Colon (tissue), 2 donors: Measurements from ENCODE around the gene KLHL6.
"Not testable (repeated sequence)": the region's sequence is repeated elsewhere in the genome, so short reads cannot be mapped to it uniquely, and the experiment has no call there.

ENCODE experiments used
- FAIRE-seq: peaks from 2 replicates; lab custom pipeline; 2012; peaks lifted over from hg19 to GRCh38; lab: Jason Lieb, UNC
- donor health status: control.
- donor health status: control.

Gene KLHL6

DNA sequence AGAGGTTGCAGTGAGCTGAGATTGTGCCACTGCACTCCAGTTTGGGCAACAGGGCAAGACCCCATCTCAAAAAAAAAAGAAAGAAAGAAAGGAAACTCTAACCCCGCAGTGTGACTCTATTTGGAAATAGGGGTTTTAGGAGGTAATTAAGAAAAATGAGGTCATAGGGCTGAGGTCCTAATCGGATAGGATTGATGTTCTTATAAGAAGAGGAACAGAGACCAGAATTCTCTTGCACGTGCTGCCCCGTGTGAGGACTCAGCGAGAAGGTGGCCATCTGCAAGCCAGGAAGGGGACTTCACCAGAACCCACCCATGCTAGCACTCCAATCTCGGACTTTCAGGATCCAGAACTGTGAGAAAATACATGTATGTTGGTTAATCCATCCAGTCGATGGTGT, 25.8 kb downstream of the KLHL6 start:
- no peak for FAIRE-seq

DNA sequence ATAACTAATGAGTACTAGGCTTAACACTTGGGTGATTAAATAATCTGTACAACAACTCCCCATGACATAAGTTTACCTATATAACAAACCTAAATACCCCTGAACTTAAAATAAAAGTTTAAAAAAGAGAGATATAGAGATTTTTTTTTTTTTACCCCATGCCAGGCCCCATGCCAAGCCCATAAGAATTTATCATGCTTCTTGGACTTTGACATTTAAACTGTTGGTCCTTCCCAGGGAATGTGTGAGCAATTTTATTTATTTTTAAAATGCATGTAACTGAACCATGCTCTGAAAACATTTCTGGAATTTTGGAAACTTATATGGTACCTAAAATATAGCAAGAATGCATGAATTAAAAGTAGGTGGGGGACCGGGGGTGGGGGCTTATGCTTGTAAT, 26.3 kb downstream of the KLHL6 start:
- no peak for FAIRE-seq

DNA sequence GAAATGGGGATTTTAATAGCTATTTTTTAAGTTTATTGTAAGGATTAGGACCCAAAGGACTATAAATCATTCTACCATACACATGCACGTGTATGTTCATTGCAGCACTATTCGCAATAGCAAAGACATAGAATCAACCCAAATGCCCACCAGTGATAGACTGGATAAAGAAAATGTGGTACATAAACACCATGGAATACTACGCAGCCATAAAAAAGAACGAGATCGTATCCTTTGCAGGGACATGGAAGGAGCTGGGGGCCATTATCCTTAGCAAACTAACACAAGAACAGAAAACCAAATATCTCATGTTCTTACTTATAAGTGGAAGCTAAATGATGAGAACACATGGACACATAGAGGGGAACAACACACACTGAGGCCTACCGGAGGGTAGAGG, 26.7 kb downstream of the KLHL6 start:
- not testable (repeated sequence) for FAIRE-seq

DNA sequence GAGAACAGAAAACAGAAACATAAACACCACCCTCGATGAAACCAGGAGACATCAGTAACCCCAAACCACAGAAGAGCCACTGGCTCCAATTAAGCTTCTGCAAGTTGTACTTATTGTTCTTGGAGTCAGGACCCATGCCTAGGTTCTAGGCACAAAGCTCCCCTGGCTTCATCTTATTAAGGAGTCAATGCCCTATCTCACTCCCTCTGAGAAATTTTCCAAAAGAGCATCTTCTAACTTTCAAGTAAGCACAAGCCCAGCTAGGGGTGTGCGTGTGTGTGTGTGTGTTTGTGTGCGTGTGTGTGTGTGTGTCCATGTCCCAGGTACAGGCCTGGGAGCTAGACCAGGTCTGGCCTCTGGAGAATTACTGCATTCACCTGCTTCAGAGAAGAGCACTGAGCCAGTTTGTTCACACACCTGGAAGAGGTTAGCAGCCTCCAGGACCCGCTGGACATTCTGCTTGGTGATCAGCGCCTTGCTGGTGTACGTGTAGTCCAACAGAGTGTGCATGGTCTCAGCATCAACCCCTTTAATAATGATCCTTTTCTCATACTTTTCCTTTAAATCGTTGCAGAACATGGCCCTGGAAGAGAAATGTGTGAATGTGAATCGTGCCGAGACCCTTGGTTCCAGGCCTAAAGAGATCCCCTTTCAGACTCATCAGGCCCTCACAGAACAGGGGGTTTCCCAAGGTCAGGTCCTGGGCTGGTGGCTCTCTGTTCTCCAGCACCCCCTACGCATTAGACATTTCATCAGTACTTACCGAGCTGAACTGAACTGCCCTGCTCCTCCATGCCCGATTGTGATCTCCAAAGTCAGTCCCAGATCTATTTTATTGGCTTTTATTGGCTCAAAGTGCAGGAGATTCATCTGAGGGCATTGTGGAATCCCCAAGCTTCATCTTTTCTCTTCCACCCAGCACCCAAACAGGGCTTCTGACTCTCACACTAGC, 27.8 kb downstream of the KLHL6 start:
- FAIRE-seq, result no peak

GRCh38 chr3:183526838-183527427, 28.6 kb downstream of the KLHL6 start:
- FAIRE-seq, result no peak

- FAIRE-seq, result no peak
Measured at GRCh38 chr3:183524476-183524875, 31.0 kb downstream of the KLHL6 start.

DNA sequence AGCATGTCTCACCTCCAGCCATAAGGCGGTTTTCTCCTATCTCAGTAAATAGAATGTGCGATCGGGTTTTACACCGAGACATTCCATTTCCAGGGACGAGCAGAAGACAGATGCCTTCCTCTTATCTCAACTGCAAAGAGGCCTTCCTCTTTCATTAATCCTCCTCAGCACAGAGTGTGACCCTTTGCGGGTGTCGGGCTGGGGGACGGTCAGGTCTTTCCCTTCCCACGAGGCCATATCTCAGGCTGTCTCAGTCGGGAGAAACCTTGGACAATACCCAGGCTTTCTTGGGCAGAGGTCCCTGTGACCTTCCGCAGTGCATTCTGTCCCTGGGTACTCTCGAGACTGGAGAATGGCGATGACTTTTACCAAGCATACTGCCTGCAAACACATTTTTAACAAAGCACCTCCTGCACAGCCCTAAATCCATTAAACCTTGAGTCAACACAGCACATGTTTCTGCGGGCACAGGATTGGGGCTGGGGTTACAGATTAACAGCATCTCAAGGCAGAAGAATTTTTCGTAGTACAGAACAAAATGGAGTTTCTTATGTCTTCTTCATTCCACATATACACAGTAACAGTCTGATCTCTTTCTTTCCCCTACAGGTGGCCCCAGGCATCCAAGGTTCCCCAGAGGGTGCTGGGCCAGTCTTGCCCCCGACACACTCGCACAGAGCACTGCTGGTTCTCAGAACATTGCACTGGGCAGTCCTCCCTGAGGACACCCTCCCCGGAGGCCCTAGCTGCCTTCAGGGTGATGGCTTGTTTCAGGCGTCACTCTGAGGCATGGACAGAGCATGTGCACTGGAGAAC, 34.6 kb downstream of the KLHL6 start:
- FAIRE-seq, result not testable (repeated sequence)

GRCh38 chr3:183520295-183520694, 35.2 kb downstream of the KLHL6 start:
- not testable (repeated sequence) for FAIRE-seq

- no peak for FAIRE-seq
Measured at GRCh38 chr3:183519891-183520290, 35.6 kb downstream of the KLHL6 start.

DNA sequence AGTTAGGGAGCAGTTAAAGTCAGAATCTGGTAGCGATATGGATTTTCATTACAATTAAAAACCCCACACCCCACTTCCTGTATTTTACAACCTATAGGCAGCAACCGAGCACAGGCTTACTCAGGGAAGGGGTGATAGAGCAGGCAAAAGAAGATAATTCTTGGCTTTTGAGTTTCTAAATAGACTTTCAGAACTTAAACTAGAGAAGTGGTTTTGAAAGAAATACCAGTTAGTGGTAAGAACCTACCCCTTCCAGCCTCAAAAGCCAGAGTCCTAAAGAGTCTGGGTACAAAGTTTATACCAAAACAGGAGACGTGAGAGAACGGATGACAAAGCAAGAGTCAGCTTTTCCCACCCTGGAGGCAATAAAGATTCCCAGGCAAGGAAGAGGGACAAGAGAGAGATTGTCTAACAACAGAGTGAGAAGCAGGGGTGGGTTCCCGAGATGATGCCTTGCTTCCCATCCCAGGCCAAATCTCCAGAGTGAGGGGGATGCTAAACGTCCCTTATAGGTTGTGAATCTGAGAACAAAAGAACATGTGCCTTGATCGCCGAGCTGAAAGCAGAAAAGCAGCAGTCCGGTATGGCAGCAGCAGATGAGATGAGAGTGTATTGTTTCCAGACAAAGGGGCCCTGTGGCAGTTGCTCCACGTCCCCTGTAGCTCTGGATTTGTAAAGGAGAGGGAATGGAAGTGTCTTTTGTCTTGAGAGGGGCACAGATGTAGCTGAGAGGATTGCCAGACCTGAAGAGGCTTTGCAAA, 36.8 kb downstream of the KLHL6 start:
- no peak for FAIRE-seq

DNA sequence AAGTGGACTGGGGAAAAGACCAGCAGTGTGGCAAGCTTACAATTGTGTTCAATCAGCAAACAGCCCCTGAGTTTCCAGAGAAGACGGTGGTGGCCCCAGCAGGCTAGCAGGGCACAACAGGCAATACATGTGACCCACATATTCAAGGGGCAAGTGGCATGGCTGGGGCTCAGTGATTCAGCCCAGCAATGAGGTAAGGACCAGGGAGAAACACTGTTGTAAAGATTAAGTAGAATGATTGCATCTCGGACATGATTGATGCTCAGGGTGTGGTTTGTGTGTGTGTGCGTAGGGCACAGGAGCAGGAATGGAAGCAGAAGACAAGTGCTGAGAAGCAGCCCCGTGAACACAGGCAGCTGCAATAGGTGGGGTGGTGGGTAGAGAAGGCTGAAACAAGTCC, 37.9 kb downstream of the KLHL6 start:
- no peak for FAIRE-seq

DNA sequence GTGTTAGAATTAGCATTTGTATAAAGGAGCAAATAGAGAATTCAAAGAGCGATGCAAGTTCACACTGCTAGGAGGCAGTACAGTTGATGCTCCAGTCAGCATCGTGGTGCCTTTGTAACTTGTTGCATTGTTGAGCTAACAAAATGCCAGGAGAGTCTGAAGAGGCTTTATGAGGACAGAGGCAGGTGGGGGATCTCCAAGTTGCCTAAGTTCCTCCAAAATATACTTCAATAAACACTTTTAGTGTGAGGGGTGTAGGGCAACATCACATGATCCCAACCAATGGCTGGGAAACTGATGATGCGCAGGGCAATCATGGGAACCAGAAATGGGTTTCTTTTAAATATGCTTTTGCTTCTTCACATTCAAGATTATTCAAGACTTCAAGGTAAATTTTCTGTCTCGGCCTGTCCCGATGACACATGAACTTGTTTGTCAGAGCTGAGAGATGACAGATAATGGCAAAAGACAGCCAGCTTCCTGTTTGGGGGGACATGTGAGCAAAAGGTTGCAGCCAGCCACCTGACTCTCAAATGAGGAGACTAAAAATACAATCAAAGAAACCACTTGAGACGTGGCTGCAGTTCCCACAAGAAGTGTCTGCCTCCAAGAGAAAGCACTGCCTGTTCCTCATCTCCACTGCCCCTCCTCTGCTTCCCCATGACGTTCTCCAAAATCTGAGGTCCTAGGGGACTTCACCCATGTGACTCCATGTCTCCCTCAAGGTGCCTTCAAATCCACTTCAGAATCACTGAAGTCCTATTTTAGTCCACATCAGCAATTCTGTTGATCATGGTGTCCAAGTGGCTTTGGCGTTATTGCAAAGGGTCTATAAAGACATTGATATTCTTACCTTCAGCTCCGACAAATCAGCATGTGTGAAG, 39.3 kb downstream of the KLHL6 start:
- no peak for FAIRE-seq

- FAIRE-seq, result no peak
Measured at GRCh38 chr3:183514021-183514420, 41.5 kb downstream of the KLHL6 start.

- FAIRE-seq, result no peak
Measured at GRCh38 chr3:183513046-183513706, 42.3 kb downstream of the KLHL6 start.

- FAIRE-seq, result not testable (repeated sequence)
Measured at GRCh38 chr3:183511286-183512131, 44.0 kb downstream of the KLHL6 start.

DNA sequence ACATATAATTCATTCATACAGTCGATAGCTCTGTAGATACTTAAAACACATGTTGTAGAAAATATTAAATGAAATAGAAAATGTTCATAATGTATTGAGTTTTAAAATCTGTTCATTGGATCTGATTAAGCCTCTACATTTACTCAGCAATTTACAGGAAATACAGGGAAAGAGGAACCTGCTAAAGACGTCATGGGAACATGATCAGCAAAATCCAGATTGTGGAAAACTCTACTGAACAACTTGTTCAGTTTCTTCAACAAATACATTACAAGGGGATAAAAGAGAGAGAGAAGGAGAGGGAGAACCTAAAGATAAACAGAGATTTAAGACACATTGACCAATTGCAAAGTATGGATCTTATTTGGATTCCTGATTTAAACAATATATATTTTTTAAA, 46.7 kb downstream of the KLHL6 start:
- FAIRE-seq, result no peak

- FAIRE-seq, result no peak
Measured at GRCh38 chr3:183507551-183507950, 48.0 kb downstream of the KLHL6 start.

DNA sequence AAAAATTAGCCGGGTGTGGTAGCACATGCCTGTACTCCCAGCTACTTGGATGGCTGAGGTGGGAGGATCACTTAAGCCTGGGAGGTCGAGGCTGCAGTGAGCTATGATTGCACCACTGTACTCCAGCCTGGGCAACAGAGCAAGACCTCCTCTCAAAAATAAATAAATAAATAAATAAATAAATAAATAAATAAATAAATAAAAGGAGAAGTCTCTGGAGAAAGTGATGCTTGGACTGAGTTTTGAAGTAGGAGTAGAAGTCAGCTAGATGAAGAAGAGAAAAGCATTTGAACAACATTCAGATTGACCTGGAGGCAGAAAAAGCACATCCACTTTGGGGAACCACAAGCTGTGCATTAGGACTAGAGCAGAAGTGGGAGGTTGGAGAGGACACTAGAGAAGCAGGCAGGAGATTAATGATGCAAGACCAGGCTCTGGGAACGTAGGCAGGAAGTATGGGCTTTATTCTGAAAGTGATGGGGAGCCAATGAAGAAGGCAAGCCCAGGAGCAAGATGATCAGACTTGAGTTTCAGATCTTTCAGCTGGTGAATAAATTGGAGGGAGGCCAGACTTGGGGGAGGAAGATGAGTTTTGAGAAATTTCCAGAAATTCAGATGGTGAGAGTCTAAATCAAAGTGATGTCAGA, 48.7 kb downstream of the KLHL6 start:
- no peak for FAIRE-seq

- FAIRE-seq, result no peak
Measured at GRCh38 chr3:183504597-183504996, 50.9 kb downstream of the KLHL6 start.
